ENCODE measurements around the gene MICAL3. TPM values are rescaled to one million over a fixed set of nuclear protein-coding genes. Genes with fewer than 3 reads are reported as not detected.

MICAL3 gene
- total and polyA plus RNA-seq, 2 experiments from 2014 or later: 6.1 to 25.1 TPM

GRCh38 chr22:17746916-17747315, 277.4 kb downstream of the MICAL3 start:
- no peaks in the 10 kb centered on the region for H4K20me1 ChIP-seq (ENCODE audit: insufficient read depth)
- no peak overlapping the region for H3K4me2 ChIP-seq (ENCODE audit: unreplicated experiment)
- no peaks in the 10 kb centered on the region for H3K9me3 ChIP-seq (ENCODE audit: low read depth)
- H3F3A ChIP-seq (ENCODE audit: insufficient read depth): no peaks in the 10 kb centered on the region
- H3K79me2 ChIP-seq (ENCODE audit: insufficient read depth): no peaks in the 10 kb centered on the region; the same call in 1 of the 2 replicates
- TF ChIP-seq EZH2phosphoT487 (IDR thresholded peaks at IDR 0.05; ENCODE audit: insufficient read depth, low read depth) (no peak), EZH2 (IDR thresholded peaks at IDR 0.05; ENCODE audit: insufficient read depth, poor library complexity, severe bottlenecking) (no peak)
- no peak overlapping the region for H3K4me3 ChIP-seq
- no peak for DNase-seq
- WGBS, 2 experiments (ENCODE audit: low coverage in 1 of 2, low lambda C conversion rate in 2 of 2, missing lambda C conversion rate in 2 of 2): 98 to 100% methylated on average over 10 of the region's 10 CpGs
- in situ Hi-C loops (cut with MboI): no loop called here
- H3K4me1 ChIP-seq (ENCODE audit: insufficient read depth): no peaks in the 10 kb centered on the region
- H3K9ac ChIP-seq: no peak overlapping the region
- no peaks in the 10 kb centered on the region for H3K27me3 ChIP-seq (replicated peaks; ENCODE audit: insufficient read depth)
- no peak overlapping the region for H3K27ac ChIP-seq
- no peaks in the 10 kb centered on the region for H3K36me3 ChIP-seq (ENCODE audit: low read depth)
- no peak overlapping the region for H2AFZ ChIP-seq
- no peaks in the 10 kb centered on the region for H3K9me2 ChIP-seq (ENCODE audit: insufficient read depth)

GRCh38 chr22:17744430-17744829, 279.9 kb downstream of the MICAL3 start:
- TF ChIP-seq EZH2 (IDR thresholded peaks at IDR 0.05; ENCODE audit: insufficient read depth, poor library complexity, severe bottlenecking): no peak
- no peak for TF ChIP-seq EZH2phosphoT487 (IDR thresholded peaks at IDR 0.05; ENCODE audit: insufficient read depth, low read depth)
- H3K4me1 ChIP-seq (ENCODE audit: insufficient read depth): no peaks in the 10 kb centered on the region
- no peaks in the 10 kb centered on the region for H3F3A ChIP-seq (ENCODE audit: insufficient read depth)
- no peaks in the 10 kb centered on the region for H3K9me3 ChIP-seq (ENCODE audit: low read depth)
- H3K27ac ChIP-seq: no peak overlapping the region
- DNase-seq: no peak
- in situ Hi-C loops (cut with MboI): no loop called here
- no peaks in the 10 kb centered on the region for H3K36me3 ChIP-seq (ENCODE audit: low read depth)
- H3K9ac ChIP-seq: no peak overlapping the region
- H3K4me2 ChIP-seq (ENCODE audit: unreplicated experiment): no peak overlapping the region
- H3K27me3 ChIP-seq (replicated peaks; ENCODE audit: insufficient read depth): no peaks in the 10 kb centered on the region
- 79 to 84% methylated on average over 7 of the region's 7 CpGs for WGBS, 2 experiments (ENCODE audit: low coverage in 1 of 2, low lambda C conversion rate in 2 of 2, missing lambda C conversion rate in 2 of 2)
- no peaks in the 10 kb centered on the region for H3K9me2 ChIP-seq (ENCODE audit: insufficient read depth)
- H3K79me2 ChIP-seq (ENCODE audit: insufficient read depth): no peaks in the 10 kb centered on the region
- no peak overlapping the region for H3K4me3 ChIP-seq
- H2AFZ ChIP-seq: no peak overlapping the region
- H4K20me1 ChIP-seq (ENCODE audit: insufficient read depth): no peaks in the 10 kb centered on the region

- no peak overlapping the region for H3K4me2 ChIP-seq (ENCODE audit: unreplicated experiment)
- H3K79me2 ChIP-seq (ENCODE audit: insufficient read depth): no peaks in the 10 kb centered on the region
- no peak overlapping the region for H3K27ac ChIP-seq
- H3K9ac ChIP-seq: no peak overlapping the region
- no peaks in the 10 kb centered on the region for H4K20me1 ChIP-seq (ENCODE audit: insufficient read depth)
- no peak for DNase-seq
- in situ Hi-C loops (cut with MboI): no loop called here
- WGBS, 2 experiments (ENCODE audit: low coverage in 1 of 2, low lambda C conversion rate in 2 of 2, missing lambda C conversion rate in 2 of 2): 88 to 91% methylated on average over 25 of the region's 25 CpGs
- no peaks in the 10 kb centered on the region for H3K9me2 ChIP-seq (ENCODE audit: insufficient read depth)
- H3K4me1 ChIP-seq (ENCODE audit: insufficient read depth): no peaks in the 10 kb centered on the region
- no peak for TF ChIP-seq EZH2phosphoT487 (IDR thresholded peaks at IDR 0.05; ENCODE audit: insufficient read depth, low read depth)
- TF ChIP-seq EZH2 (IDR thresholded peaks at IDR 0.05; ENCODE audit: insufficient read depth, poor library complexity, severe bottlenecking): no peak
- H3K9me3 ChIP-seq (ENCODE audit: low read depth): no peaks in the 10 kb centered on the region
- H3K36me3 ChIP-seq (ENCODE audit: low read depth): no peaks in the 10 kb centered on the region
- H3K27me3 ChIP-seq (replicated peaks; ENCODE audit: insufficient read depth): no peaks in the 10 kb centered on the region
- H2AFZ ChIP-seq: no peak overlapping the region
- H3K4me3 ChIP-seq: no peak overlapping the region
- no peaks in the 10 kb centered on the region for H3F3A ChIP-seq (ENCODE audit: insufficient read depth)
Measured at GRCh38 chr22:17743661-17744411, 280.5 kb downstream of the MICAL3 start.

GRCh38 chr22:17742527-17742902, 281.8 kb downstream of the MICAL3 start:
- H3K9ac ChIP-seq: no peak overlapping the region
- H3K36me3 ChIP-seq (ENCODE audit: low read depth): no peaks in the 10 kb centered on the region
- H3K4me2 ChIP-seq (ENCODE audit: unreplicated experiment): no peak overlapping the region
- H2AFZ ChIP-seq: no peak overlapping the region
- H3K27me3 ChIP-seq (replicated peaks; ENCODE audit: insufficient read depth): no peaks in the 10 kb centered on the region
- no peaks in the 10 kb centered on the region for H3K9me2 ChIP-seq (ENCODE audit: insufficient read depth)
- H4K20me1 ChIP-seq (ENCODE audit: insufficient read depth): no peaks in the 10 kb centered on the region
- H3K9me3 ChIP-seq (ENCODE audit: low read depth): no peaks in the 10 kb centered on the region
- no peak overlapping the region for H3K27ac ChIP-seq
- no peaks in the 10 kb centered on the region for H3K79me2 ChIP-seq (ENCODE audit: insufficient read depth)
- TF ChIP-seq EZH2 (IDR thresholded peaks at IDR 0.05; ENCODE audit: insufficient read depth, poor library complexity, severe bottlenecking): no peak
- no peak for TF ChIP-seq EZH2phosphoT487 (IDR thresholded peaks at IDR 0.05; ENCODE audit: insufficient read depth, low read depth)
- WGBS, 2 experiments (ENCODE audit: low coverage in 1 of 2, low lambda C conversion rate in 2 of 2, missing lambda C conversion rate in 2 of 2): 30 to 33% methylated on average over 9 of the region's 9 CpGs
- no peak overlapping the region for H3K4me3 ChIP-seq
- no peaks in the 10 kb centered on the region for H3K4me1 ChIP-seq (ENCODE audit: insufficient read depth)
- no peaks in the 10 kb centered on the region for H3F3A ChIP-seq (ENCODE audit: insufficient read depth)
- DNase-seq: peak; percentile 67
- in situ Hi-C loops (cut with MboI): no loop called here

Measured in GM23248 (cell line).